GM18909 (cell line): ENCODE data around the gene CDK19.
"Not testable (repeated sequence)": the region's sequence is repeated elsewhere in the genome, so short reads cannot be mapped to it uniquely, and the experiment has no call there.

Experiments used
- ATAC-seq: cut with Tn5 transposase; IDR thresholded peaks from one replicate; pipeline ENCODE4 v1.9.1; 2021; ENCODE audit warnings: mild to moderate bottlenecking; ENCODE audit not compliant: unreplicated experiment, poor library complexity

The CDK19 gene

DNA sequence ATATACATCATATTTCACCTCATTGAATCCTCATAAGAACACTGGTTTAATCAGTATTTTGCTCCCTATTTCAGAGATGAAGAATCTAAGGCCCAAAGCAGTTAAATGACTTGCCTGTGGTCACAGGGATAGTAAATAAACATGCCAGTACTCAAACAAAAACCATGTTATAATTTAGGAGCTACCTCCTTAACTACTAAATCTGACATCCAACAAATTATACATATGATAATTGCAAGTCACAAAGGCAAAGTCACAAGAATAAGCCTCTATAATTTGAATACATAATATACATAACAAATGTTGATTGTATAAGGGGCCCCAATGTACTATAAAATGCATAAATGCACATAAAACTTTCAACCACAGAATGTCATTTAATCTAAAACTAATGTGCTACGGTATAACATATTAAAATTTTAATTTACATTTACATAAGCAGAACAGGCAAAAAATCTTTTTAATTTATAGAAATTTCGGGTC lies 181.5 kb downstream of the CDK19 start:
- ATAC-seq, result no peak

DNA sequence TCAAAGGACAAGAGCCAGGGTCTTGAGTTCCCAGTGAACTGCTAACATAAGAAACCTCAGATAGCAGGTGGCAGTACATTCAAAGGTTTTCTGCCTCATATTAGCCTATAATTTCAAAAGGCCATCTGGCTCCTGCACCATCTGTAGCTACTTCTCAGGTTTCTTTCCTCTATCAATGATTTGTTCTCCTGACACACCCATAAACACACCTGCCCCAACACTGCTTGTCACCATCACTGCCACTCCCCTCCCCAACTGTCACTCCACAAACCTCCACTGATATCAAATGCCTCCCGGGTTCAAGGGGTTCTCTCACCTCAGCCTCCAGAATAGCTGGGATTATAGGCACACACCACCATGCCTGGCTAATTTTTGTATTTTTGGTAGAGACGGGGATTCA lies 186.1 kb downstream of the CDK19 start:
- no peak for ATAC-seq

GRCh38 chr6:110628330-110628729 lies 186.9 kb downstream of the CDK19 start:
- ATAC-seq, result no peak

DNA sequence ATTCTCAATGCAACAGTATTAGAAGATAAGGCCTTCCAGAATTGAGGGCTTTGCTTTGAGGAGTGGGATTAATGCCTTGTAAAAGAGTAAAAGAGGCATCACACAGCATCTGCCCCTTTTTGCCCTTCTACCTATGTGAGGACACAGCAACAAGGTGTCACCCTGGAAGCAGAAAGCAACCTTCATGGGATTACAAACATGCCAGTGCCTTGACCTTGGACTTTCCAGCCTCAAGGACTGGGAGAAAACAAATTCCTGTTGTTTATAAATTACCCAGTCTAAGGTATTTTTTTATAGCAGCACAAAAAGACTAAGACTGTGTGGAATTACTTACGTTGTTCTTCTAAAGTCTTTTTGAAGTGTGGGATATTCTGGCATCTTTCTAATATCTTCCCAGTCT lies 188.8 kb downstream of the CDK19 start:
- no peak for ATAC-seq

- no peak for ATAC-seq
These were observed 189.4 kb downstream of the CDK19 start for GRCh38 chr6:110625883-110626282.

DNA sequence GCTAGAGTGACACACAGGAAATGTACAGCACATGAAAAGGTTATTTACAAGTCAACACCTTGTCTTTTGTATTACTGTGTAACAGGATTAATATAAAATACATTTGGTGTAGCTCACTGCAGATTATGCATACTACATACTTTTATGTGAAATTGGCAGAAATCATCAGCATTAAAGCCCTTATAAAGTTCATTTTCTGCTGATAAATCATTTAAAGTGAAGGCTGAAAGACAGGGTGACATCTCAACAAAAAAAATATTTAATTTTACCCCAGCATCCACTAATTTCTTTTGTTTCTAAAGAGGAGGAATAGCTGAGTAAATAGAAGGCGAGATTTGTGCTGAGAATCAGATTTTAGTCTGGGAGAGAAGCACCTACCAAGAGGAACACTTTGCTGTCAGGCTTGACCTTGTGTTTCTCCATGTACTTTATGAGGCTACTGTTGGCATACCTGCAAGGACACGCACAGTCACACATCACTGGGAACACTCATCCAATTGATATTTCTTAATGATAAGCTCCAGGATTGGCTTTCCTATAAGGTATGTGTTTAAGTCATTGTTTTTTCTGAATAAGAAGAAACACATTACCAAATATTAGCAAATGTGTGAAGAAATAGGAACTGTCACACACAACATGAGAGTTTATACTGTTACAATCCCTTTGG lies 192.2 kb downstream of the CDK19 start:
- ATAC-seq, result no peak

- ATAC-seq, result no peak
These were observed 194.2 kb downstream of the CDK19 start for GRCh38 chr6:110621061-110621460.

- ATAC-seq, result no peak
These were observed 195.2 kb downstream of the CDK19 start for GRCh38 chr6:110620065-110620464.

DNA sequence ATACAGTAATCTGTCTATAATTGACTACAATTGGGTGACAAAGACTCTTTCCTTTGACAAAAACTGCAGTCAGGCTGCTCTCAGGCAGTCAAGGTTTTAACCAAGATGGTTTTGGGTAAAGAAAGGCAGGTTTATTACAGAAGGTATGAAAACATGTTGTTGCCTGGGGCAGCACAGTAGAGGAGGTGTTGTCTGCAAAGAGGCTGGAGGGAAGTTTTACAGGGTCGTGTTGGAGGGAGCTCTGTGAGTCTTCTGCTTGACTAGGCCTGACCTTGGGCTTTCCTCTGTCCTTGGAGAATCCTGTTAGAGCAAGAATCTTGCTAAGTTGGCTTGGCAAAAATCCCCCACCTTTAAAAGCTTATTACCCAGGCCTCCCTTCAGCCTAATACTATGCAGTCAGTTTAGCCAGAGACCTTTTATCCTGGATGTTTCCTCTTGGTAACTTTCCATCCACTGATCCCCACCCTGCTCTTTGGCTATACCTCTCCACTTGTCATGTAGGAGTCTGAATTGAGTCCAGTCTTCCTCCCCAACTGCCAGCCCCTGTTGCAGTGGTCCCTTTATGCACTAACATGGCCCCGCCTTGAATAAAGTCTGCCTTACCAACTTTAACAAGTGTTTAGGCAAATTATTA lies 195.9 kb downstream of the CDK19 start:
- ATAC-seq, result no peak

GRCh38 chr6:110618591-110619267 lies 196.5 kb downstream of the CDK19 start:
- no peak for ATAC-seq

- peak; percentile 77 for ATAC-seq
These were observed 198.2 kb downstream of the CDK19 start for GRCh38 chr6:110617057-110617456.

GRCh38 chr6:110615722-110616121 lies 199.5 kb downstream of the CDK19 start:
- no peak for ATAC-seq

GRCh38 chr6:110614586-110614985 lies 200.7 kb downstream of the CDK19 start:
- ATAC-seq, result no peak

GRCh38 chr6:110614106-110614505 lies 201.2 kb downstream of the CDK19 start:
- ATAC-seq, result no peak

DNA sequence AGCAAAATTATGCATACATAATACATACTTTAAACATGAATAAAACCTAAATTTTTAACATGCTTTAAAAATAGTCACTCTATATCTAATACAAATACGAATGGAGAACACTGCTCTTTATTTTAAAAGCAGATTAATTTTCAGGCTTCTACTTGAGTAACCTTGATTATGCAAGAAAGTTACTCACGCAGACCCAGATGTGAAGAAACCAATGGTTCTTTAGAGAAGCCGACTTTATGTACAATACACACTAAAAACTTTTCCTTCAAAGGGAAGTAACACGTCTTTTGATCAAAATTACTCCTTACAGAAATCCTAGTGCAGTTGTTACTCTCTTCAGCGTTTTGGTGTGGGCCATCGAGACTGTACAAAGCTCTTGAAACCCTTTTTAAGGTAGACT lies 201.9 kb downstream of the CDK19 start:
- ATAC-seq, result no peak

DNA sequence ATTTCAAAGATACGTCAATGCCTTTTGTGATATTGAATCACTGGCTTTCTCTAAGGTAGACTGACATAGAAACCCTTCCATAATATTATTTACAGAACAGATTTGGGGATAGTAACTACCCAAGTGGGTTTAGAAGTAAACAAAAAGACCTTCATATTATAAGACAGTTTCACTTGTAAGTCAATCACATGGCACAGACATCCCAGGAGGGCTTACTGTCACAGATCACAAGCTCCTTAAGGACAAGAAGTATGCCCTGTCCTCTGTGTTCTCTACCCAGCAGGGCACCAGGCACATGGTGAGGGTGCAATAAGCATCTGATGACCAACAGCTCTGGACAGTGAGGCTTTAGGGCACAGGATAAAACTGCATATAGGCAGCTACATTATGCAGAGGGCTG lies 203.0 kb downstream of the CDK19 start:
- ATAC-seq, result no peak

GRCh38 chr6:110609101-110609500 lies 206.2 kb downstream of the CDK19 start:
- no peak for ATAC-seq

DNA sequence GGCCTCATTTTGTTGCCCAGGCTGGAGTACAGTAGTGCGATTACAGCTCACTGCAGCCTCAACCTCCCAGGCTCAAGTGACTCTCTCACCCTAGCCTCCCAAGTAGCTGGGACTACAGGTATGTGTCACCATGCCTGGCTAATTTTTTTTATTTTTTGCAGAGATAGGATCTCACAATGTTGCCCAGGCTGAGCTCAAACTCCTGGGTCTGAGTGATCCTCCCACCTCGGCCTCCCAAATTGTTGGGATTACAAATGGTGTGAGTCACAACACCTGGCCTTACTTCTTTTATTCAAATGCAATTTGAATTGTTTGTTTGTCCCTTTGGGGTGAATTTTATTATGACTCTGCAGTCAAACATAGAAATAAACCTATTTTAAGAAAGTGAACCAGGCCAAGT lies 207.1 kb downstream of the CDK19 start:
- ATAC-seq, result no peak

DNA sequence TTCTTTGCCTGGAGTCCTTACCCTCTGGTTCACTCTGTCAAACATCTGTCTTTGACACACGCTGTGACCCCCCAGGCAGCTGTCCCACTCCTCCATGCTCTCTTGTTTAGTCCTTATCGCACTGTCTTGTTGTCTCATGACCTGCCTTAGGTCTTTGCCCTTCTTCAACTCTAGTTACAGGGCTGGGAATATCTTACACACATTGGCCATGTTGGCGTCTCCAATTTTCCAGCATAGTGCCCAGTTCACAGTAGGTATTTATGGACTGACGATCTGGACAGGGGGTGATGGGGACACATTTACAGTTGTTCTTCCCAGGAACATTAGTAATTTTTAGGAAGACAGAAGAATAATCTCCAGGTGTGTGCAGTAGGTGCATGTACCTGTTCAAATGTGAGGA lies 209.1 kb downstream of the CDK19 start:
- no peak for ATAC-seq

DNA sequence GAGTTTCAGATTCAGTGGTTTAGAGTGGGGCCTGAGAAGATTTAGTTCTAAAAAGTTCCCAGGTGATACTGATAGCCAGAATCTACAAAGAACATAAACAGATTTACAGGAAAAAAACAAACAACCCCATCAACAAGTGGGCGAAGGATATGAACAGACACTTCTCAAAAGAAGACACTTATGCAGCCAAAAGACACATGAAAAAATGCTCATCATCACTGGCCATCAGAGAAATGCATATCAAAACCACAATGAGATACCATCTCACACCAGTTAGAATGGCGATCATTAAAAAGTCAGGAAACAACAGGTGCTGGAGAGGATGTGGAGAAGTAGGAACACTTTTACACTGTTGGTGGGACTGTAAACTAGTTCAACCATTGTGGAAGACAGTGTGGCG lies 214.6 kb downstream of the CDK19 start:
- not testable (repeated sequence) for ATAC-seq

DNA sequence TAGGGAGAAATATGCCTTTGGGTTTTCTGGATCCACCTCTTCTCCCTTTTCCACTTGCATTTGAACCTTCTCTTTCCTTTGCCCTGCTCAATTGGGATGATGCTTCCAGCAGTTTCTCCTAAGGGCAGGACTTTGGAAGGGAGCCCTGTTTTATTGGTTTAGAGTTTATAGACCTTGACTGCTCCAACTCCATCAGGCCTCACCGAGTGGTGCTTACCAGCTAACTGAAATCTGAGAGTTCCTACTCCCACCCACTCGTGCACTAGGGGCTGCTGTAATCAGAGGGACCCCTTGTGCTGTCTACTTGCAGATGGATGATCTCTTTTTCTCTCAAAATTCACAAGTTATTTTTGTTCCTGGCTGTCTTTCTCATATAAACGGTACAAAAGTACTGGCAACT lies 217.5 kb downstream of the CDK19 start:
- no peak for ATAC-seq

- ATAC-seq, result no peak
These were observed 218.9 kb downstream of the CDK19 start for GRCh38 chr6:110596354-110596753.
